ENCODE measurements around the gene ITGB7.

ITGB7 gene

GRCh38 chr12:53251477-53252348, 44.7 kb upstream of the ITGB7 start:
- in situ Hi-C loops (cut with HindIII; ENCODE audit: low sequenced_read_pairs): no loop called here
- peak; percentile 18 for DNase-seq (ENCODE audit: low read depth)
- TF ChIP-seq, protein P1, sequence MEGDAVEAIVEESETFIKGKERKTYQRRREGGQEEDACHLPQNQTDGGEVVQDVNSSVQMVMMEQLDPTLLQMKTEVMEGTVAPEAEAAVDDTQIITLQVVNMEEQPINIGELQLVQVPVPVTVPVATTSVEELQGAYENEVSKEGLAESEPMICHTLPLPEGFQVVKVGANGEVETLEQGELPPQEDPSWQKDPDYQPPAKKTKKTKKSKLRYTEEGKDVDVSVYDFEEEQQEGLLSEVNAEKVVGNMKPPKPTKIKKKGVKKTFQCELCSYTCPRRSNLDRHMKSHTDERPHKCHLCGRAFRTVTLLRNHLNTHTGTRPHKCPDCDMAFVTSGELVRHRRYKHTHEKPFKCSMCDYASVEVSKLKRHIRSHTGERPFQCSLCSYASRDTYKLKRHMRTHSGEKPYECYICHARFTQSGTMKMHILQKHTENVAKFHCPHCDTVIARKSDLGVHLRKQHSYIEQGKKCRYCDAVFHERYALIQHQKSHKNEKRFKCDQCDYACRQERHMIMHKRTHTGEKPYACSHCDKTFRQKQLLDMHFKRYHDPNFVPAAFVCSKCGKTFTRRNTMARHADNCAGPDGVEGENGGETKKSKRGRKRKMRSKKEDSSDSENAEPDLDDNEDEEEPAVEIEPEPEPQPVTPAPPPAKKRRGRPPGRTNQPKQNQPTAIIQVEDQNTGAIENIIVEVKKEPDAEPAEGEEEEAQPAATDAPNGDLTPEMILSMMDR (IDR thresholded peaks at IDR 0.05; ENCODE audit: low read depth, low read length, missing control alignments): peak; percentile 32
- H3K4me3 ChIP-seq (ENCODE audit: low read depth, low read length): peak overlapping the region; percentile 81

- in situ Hi-C loops (cut with HindIII; ENCODE audit: low sequenced_read_pairs): no loop called here
- DNase-seq (ENCODE audit: low read depth): no peak
- TF ChIP-seq, protein P1 (IDR thresholded peaks at IDR 0.05; ENCODE audit: low read depth, low read length, missing control alignments): no peak
- no peak overlapping the region for H3K4me3 ChIP-seq (ENCODE audit: low read depth, low read length)
These were observed 38.2 kb upstream of the ITGB7 start for GRCh38 chr12:53245286-53245685.

- DNase-seq (ENCODE audit: low read depth): no peak
- H3K4me3 ChIP-seq (ENCODE audit: low read depth, low read length): no peak overlapping the region
- TF ChIP-seq, protein P1 (IDR thresholded peaks at IDR 0.05; ENCODE audit: low read depth, low read length, missing control alignments): no peak
- in situ Hi-C loops (cut with HindIII; ENCODE audit: low sequenced_read_pairs): no loop called here
These were observed 37.3 kb upstream of the ITGB7 start for GRCh38 chr12:53244337-53244736.

DNA sequence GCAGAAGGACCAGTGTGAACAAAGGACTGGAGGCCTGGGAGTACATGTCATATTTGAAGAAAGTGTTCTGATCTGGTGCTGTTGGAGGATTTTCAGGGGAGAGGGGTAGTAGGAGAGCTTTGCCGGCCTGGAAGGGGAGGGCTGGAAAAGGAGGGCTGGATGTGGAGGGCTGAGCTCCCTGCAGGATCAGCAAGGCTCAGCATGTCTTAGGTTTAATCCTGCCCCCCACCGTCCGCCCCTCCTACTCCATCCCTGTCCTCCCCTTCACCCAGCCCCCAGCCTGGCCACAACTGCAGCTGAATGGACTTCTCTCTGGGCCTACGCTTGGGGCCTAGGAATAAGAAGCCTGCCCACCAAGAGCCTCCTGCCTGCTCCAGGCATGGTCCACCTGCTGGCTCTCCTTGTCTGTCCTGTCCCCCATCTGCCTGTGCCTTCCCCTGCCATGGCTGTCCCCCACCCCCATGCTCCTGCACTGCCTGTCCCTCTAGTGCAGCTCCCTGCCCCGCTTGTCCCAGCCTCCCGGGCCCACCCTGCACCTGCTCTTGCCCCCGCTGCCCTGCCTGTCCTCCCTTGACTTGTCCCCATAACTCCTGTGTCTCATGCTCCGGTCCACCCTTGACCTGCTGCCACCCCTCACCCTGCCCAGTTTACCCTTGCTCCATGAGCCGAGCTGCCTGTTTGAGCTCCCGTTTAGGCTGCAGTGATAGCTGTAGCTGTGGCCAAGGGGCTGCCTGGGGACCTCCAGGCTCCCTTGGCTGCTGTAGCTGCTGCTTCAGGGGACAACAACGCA, 34.8 kb upstream of the ITGB7 start:
- in situ Hi-C loops (cut with HindIII; ENCODE audit: low sequenced_read_pairs): no loop called here
- H3K4me3 ChIP-seq (ENCODE audit: low read depth, low read length): no peak overlapping the region
- TF ChIP-seq, protein P1 (IDR thresholded peaks at IDR 0.05; ENCODE audit: low read depth, low read length, missing control alignments): no peak
- no peak for DNase-seq (ENCODE audit: low read depth)

DNA sequence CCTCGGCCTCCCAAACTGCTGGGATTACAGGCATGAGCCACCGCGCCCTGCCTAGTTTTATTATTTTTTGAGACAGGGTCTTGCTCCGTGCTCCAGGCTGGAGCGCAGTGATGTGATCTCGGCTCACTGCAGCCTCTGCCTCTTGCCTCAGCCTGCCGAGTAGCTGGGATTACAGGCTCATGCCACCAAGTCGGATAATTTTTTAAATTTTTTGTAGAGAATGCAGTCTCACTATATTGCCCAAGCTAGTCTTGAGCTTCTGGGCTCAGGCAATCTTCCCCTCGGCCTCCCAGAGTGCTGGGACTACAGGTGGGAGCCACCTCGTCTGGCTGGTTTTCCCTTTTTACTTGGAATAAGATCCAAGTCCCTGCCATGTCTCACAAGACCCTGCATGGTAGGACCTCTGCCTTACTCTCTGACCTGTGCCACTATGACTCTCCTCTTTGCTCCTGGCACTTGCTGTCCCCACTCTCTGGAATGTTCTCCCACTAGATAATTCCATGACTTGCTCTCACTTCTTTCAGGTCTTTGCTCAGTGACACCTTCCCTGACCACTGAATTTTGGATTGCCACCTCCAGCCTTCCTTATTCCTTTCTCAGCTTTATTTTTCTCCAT, 32.7 kb upstream of the ITGB7 start:
- in situ Hi-C loops (cut with HindIII; ENCODE audit: low sequenced_read_pairs): no loop called here
- DNase-seq (ENCODE audit: low read depth): no peak
- TF ChIP-seq, protein P1 (IDR thresholded peaks at IDR 0.05; ENCODE audit: low read depth, low read length, missing control alignments): no peak
- no peak overlapping the region for H3K4me3 ChIP-seq (ENCODE audit: low read depth, low read length)

DNA sequence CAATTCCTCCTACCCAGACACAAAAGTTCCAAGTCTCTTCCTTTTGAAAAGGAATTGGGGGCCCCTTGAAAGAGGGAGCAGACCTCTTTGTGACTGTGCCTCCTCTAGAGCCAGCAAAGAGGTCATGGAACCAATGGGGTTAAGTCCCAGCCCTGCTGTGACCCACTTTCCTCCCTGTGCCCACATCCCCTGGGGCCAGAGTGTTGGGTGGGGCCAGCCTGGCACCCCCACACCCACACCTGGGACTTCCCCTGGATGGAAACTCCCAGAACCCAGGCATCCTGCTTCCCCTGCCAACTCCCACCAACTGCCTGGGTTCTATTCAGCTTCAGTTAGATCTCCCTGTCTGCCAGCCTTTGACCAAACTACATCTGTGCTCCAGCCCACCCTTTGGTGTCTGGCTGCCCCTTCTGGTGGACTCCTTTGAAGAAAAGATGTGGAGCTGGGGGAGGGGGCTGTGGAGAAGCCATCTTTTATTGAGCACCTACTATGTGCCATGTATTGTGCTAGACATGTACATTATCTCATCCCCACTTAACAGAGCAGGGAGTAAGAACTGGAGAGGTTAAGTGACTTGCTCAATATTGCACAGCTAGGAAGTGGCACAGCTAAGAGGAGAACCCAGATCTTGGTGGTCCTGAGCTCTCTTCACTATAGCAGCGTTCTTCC, 29.5 kb upstream of the ITGB7 start:
- no peak for DNase-seq (ENCODE audit: low read depth)
- in situ Hi-C loops (cut with HindIII; ENCODE audit: low sequenced_read_pairs): no loop called here
- TF ChIP-seq, protein P1 (IDR thresholded peaks at IDR 0.05; ENCODE audit: low read depth, low read length, missing control alignments): no peak
- no peak overlapping the region for H3K4me3 ChIP-seq (ENCODE audit: low read depth, low read length)

Data from astrocyte of the cerebellum (primary cell).